ENCODE data around the gene NRDE2.
"Not testable (repeated sequence)": the region's sequence is repeated elsewhere in the genome, so short reads cannot be mapped to it uniquely, and the experiment has no call there.

The NRDE2 gene

DNA sequence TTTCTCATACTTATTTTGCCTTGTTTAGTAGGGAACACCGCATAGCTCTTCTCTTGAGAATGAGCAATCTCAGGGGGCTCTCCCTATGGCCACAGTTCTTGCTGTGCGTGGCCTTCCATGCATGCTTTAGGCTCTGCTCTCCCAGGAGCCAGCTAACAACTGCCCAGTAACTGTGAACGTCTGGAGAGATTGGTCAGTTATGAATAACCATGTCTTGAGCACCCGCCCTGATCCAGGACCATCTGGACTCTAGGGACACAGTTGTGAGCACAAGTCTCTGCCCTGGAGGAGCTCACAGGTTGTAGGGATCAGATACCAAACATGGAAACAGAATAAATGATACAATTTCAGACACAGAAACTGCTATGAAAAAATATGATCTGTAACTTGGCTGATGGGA, 63.3 kb downstream of the NRDE2 start:
- no peak for DNase-seq

DNA sequence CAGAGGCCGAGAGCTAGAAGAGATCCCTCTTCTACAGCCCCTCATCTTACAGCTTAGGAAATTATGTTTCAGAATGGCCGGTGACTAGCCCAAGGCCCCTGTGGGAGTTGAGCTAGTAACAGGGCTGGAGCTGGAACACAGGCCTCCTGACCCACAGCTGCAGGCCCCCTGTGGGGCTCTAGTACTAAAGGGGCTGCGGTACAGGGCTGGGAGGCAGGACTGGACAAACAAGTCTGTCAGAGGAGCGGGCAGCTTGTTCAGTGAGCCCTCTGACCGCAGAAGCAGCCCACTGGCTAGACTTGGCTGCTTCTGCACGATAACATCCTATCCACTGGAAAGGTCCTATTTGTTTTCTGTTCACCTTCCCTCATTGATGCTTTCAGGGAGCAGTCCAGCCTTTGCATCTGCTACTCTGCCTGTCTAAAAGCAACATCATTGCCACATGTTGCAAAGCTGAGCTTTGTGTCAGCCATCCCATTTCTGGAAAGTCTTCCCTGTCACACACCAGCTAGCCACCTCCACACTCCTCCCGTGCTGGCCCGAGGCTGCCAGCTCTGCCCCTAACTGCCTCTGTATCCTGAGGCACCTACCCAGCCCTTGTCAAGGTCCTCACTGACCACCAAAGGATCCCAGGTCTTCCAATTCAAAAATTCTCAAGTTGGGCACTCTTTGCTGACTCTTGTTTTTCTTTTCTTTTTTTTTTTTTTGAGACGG, 65.1 kb downstream of the NRDE2 start:
- no peak for DNase-seq

GRCh38 chr14:90263748-90264449, 67.8 kb downstream of the NRDE2 start:
- DNase-seq: no peak

DNA sequence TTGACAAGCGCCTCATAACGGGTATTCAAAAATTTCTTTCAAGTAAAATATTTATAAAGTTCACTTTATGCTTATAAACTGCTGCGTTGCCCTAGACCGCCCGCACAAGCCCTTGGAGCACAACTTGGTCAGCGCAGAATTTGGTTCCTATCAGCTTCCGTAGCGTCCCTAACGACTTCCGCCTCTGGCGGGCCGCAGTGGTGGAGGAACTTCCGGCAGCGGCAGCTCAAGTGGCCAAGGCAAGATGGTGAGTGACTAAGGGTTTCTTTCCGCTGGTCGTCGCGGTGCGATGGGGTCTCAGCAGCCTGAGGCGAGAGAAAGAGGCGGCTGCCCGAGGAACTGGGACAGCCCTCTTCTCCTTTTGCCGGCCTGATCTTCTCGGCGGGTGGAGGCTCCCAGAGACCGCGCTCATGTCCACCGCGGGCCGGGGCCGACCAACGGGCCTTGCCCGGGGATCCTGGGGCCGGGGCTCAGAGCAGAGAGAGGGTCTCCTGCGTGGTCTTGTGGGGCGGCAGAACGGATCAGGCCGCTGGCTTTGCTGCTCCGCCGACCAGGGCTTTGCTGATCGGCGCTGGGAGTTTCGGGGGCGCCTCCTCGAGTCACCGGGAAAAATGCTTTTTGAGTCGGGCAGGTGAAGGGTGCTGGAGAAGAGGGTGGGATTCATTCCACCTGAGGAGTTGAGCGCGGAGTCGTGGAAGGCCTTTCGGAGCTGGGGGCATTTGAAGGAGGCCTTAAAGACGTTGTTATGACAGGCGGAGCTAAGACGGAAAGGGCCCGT, 75.2 kb downstream of the NRDE2 start, which contains the start of gene PSMC1:
Gene PSMC1, plus strand, starts transcription at position 200 of the 778 bp plus-strand sequence. Its CDS starts 45 bp downstream, at position 245.
- DNase-seq: peak; percentile 78

DNA sequence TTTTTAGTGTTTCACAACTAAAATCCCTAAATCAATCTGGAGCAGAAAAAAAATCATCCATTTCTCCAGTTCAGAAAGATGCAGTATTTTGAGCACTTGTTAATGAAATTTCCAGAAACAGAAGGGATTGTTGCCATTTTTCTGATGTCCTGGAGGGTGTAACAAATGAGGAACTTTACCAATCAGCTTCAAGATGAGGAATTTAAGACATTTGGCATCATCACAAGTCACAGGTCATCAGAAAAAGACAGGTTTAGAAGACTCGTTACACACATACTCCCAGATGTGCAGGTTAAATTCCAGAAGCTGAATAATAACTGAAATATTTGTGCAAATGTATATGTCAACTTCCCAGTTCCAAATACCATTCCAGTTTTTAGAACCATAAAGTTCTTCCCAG, 75.9 kb downstream of the NRDE2 start:
- DNase-seq: no peak

DNA sequence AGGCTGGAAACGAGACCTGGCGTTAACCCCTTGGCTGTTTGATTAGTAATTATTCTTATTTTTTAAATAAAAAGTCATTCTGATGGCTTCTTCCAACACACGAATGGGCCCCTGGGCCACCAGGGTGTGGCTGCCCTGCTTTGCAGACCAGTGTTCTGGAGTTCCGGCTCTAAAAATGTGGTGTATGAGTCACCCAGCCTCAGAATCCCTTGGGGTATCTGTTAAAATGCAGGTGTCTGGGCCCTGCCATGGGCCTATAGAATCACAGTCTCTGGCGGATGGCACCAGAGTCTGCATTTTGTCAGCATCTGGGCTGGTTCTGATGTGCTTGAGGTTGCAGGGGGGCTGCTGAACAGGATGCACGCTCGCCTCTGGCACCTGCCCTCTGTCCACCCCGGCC, 77.9 kb downstream of the NRDE2 start:
- DNase-seq: no peak

DNA sequence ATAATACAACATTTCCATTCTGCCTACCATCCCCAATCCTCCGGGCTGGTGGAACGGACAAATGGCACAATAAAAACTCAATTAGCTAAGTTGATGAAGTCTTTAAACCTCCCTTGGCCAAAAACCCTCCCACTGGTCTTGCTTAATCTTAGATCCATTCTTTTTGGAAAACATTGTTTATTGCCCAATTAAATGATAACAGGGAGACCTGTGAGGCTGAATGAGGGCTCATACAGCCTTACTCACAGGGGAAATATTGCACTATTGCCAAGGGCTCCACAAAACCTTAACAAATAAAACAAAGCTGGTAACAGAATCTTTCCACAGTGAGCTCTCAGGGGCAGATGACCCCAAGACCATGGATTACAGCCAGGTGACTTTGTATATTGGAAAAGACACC, 83.1 kb downstream of the NRDE2 start:
- no peak for DNase-seq

DNA sequence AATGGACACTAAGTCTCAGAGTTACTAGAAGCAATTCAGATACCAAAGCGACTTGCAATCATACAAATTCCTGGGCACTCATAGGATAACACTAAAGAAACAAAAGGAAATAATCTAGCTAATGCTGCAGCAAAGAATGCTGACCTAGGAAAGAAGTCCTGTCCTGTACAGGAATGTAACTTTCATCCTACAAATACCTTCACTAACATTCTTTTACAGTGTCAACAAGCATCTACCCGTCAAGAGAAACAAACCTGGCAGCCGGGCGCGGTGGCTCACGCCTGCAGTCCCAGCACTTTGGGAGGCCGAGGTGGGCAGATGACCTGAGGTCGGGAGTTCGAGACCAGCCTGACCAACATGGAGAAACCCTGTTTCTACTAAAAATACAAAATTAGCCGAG, 84.3 kb downstream of the NRDE2 start:
- not testable (repeated sequence) for DNase-seq

- no peak for DNase-seq
Observed at GRCh38 chr14:90246936-90247335, 84.8 kb downstream of the NRDE2 start.

DNA sequence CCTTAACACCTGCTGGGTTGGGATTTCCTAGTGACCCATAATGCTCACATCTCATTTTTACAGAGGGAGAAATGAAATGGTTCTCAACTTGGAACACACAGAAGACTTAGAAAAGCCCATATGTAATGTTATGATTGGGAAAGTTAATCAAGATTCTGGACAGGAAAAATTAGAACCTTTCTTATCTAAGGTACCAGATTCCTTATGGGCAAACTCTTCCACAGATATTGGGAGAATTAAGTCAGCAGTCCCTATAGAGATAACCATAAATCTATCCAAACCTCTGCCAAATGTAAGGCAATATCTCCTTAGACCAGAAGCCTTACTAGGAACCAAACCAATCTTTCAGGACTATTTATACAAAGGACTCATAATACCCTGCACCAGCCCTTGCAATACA, 89.3 kb downstream of the NRDE2 start:
- no peak for DNase-seq

- no peak for DNase-seq
Observed at GRCh38 chr14:90239139-90239538, 92.6 kb downstream of the NRDE2 start.

DNA sequence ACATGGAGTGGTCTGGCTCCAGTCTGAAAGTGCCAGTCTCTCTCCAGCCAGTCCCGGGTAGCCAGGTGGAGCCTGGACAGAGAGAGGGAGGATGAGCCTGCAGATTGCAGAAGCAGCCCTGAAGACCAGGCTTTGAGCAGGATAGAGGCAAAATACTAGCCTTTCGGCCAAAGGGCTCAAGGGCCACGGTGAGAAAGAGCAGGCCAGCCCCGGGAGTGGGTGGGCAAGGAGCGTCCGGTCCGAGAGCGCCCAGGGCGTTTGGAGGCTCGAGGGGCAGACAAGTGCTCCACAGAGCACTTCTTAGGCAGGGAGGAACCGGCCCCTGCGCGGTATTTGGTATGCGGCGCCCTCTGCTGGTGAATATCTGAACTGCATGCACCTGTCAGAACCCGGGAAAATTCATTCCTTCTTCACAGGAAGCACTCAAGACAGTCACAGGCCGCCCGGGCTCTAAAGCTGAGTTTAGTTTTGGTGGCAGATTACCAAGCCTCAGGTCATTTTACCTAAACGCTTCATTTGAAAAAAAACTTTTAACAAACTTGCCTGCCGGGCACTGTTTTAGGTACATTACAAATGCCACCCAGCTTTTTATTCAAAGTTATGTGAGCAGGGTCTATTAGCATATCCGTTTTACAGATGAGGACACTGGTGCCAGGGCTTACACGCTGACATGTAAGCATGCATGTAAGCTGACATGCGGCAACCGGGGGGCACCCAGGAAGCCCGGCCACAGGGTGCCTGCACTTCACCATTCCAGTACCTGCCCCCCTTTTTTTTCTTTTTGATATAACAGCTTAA, 96.4 kb downstream of the NRDE2 start:
- peak; percentile 12 for DNase-seq

GRCh38 chr14:90229942-90230341, 101.8 kb downstream of the NRDE2 start:
- DNase-seq: not testable (repeated sequence)

- DNase-seq: no peak
Observed at GRCh38 chr14:90228478-90228877, 103.3 kb downstream of the NRDE2 start.

All from NCI-H187 treated with DMSO at 0.1 percent for 48 hours (cell line).